Lung (tissue), 12 donors: ENCODE measurements around the gene ADK. TPM values are rescaled to one million over a fixed set of nuclear protein-coding genes. Genes with fewer than 3 reads are reported as not detected.
A peak's percentile ranks its signal among the peaks of the same experiment; 100 is the strongest.

Experiments used
- ATAC-seq: fragments of 200-7000 bp; cut with Tn5 transposase; one replicate; pipeline ENCODE4 v1.9.1; 2020; ENCODE audit warnings: moderate number of reproducible peaks; ENCODE audit not compliant: insufficient read depth, low FRiP score
- DNase-seq, 3 donors: peaks; one replicate each; pipeline ENCODE4 v3.0.0-alpha.2; 2013 to 2017
- H3K27ac ChIP-seq, 2 donors: one replicate each; pipeline ENCODE4 v1.5.1; 2013; ENCODE audit warnings: mild to moderate bottlenecking in 2 of 2, moderate library complexity in 2 of 2, control low read depth in 1 of 2, inconsistent platforms in 1 of 2, low read depth in 1 of 2, low read length in 1 of 2
- H3K27me3 ChIP-seq, 3 donors: one replicate each; pipeline ENCODE4 v1.5.1; 2013; ENCODE audit warnings: low read length in 2 of 3; ENCODE audit not compliant: control insufficient read depth in 3 of 3, insufficient read depth in 3 of 3
- H3K36me3 ChIP-seq, 4 donors: one replicate each; pipeline ENCODE4 v1.5.1; 2013; ENCODE audit warnings: low read length in 4 of 4, mild to moderate bottlenecking in 1 of 4, moderate library complexity in 1 of 4; ENCODE audit not compliant: control insufficient read depth in 4 of 4, insufficient read depth in 4 of 4
- H3K4me1 ChIP-seq, 5 donors: one replicate each; pipeline ENCODE4 v1.5.1; 2013; ENCODE audit warnings: low read length in 5 of 5, mild to moderate bottlenecking in 2 of 5, moderate library complexity in 1 of 5; ENCODE audit not compliant: control insufficient read depth in 5 of 5, insufficient read depth in 5 of 5
- H3K4me3 ChIP-seq: one replicate; pipeline ENCODE4 v1.5.1; 2013; ENCODE audit warnings: mild to moderate bottlenecking, control low read depth, moderate library complexity
- H3K9ac ChIP-seq, 2 donors: one replicate each; pipeline ENCODE4 v1.5.1; 2013; ENCODE audit warnings: low read length in 2 of 2, control low read depth in 1 of 2; ENCODE audit not compliant: insufficient read depth in 1 of 2
- H3K9me3 ChIP-seq, 4 donors: one replicate each; pipeline ENCODE4 v1.5.1; 2013; ENCODE audit warnings: low read length in 3 of 4, mild to moderate bottlenecking in 1 of 4, moderate library complexity in 1 of 4; ENCODE audit not compliant: control insufficient read depth in 4 of 4, insufficient read depth in 3 of 4
- WGBS, 2 donors: extraction: QIAGEN DNeasy Blood & Tissue Kit; methylation state at CpG; one replicate each; pipeline ENCODE4 v1.1.7; 2013; 5-methylcytosine and 5-hydroxymethylcytosine counted together
- polyA plus RNA-seq, 2 donors: library from polyadenylated mRNA; stranded (reverse); fragments of 200-250 nt; gene quantifications; one replicate each; pipeline ENCODE4 v1.2.1, GENCODE V29; 2013
- total RNA-seq, 2 donors: library from RNA; depleted of rRNA in 1 of 2; stranded (reverse); fragments of >200 nt in 1 of 2; gene quantifications; one replicate each; pipeline ENCODE4 v1.2.1, GENCODE V29; 2014 to 2021
- TF ChIP-seq, protein P1 (sequence below): IDR thresholded peaks from 2 replicates; pipeline ENCODE4 v1.5.1; 2012; ENCODE audit warnings: mild to moderate bottlenecking; ENCODE audit errors: control extremely low read depth, extremely low read depth
- donor health status: control.
- donor health status: control.
- donor health status: Bipolar disorder and iron deficiency.
- donor health status: healthy.
- donor health status: DM: yes; HTN: yes; CAD: no.

The ADK gene
- total and polyA plus RNA-seq, 4 donors = 31.6 to 82.3 (median 42.9) TPM

- H3K4me3 ChIP-seq = no peak overlapping the region
- no peaks in the 10 kb centered on the region for H3K27me3 ChIP-seq
- H3K27ac ChIP-seq = no peak overlapping the region
- DNase-seq (peak in 2 of 3 donors; percentile 64 to 73), ATAC-seq (no peak)
- TF ChIP-seq, protein P1, sequence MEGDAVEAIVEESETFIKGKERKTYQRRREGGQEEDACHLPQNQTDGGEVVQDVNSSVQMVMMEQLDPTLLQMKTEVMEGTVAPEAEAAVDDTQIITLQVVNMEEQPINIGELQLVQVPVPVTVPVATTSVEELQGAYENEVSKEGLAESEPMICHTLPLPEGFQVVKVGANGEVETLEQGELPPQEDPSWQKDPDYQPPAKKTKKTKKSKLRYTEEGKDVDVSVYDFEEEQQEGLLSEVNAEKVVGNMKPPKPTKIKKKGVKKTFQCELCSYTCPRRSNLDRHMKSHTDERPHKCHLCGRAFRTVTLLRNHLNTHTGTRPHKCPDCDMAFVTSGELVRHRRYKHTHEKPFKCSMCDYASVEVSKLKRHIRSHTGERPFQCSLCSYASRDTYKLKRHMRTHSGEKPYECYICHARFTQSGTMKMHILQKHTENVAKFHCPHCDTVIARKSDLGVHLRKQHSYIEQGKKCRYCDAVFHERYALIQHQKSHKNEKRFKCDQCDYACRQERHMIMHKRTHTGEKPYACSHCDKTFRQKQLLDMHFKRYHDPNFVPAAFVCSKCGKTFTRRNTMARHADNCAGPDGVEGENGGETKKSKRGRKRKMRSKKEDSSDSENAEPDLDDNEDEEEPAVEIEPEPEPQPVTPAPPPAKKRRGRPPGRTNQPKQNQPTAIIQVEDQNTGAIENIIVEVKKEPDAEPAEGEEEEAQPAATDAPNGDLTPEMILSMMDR = no peak
- no peak overlapping the region for H3K9ac ChIP-seq
- 87 to 94% methylated on average over 1 of the region's 1 CpG for WGBS, 2 donors
- peaks cover 0 to 27% (median 12%) of the 10 kb centered on the region in 5 donors for H3K4me1 ChIP-seq
- no peaks in the 10 kb centered on the region for H3K36me3 ChIP-seq
- no peaks in the 10 kb centered on the region for H3K9me3 ChIP-seq
Observed at GRCh38 chr10:74582566-74582965, 431.5 kb downstream of the ADK start.

- no peaks in the 10 kb centered on the region for H3K27me3 ChIP-seq
- no peaks in the 10 kb centered on the region for H3K36me3 ChIP-seq
- no peaks in the 10 kb centered on the region for H3K9me3 ChIP-seq
- WGBS, 2 donors = 20 to 28% methylated on average over 8 of the region's 8 CpGs
- H3K4me1 ChIP-seq = peaks cover 0 to 52% (median 18%) of the 10 kb centered on the region in 5 donors
- peak overlapping the region in 1 of 2 donors; percentile 59 for H3K9ac ChIP-seq
- TF ChIP-seq, protein P1 = no peak
- no peak overlapping the region for H3K4me3 ChIP-seq
- DNase-seq = peak in 2 of 3 donors; percentile 41 to 43
- no peak for ATAC-seq
- peak overlapping the region; percentile 28 to 76 for H3K27ac ChIP-seq
Observed at GRCh38 chr10:74585231-74586087, 434.4 kb downstream of the ADK start.

GRCh38 chr10:74586088-74586585, 435.1 kb downstream of the ADK start:
- DNase-seq = peak in 2 of 3 donors; percentile 39 to 45
- peak overlapping the region in 1 of 2 donors; percentile 59 for H3K9ac ChIP-seq
- H3K27ac ChIP-seq = peak overlapping the region; percentile 28 to 33
- no peak overlapping the region for H3K4me3 ChIP-seq
- 3 to 4% methylated on average over 1 of the region's 1 CpG for WGBS, 2 donors
- H3K4me1 ChIP-seq = peaks cover 0 to 59% (median 18%) of the 10 kb centered on the region in 5 donors
- no peaks in the 10 kb centered on the region for H3K36me3 ChIP-seq
- TF ChIP-seq, protein P1 = no peak
- ATAC-seq = no peak
- no peaks in the 10 kb centered on the region for H3K9me3 ChIP-seq
- H3K27me3 ChIP-seq = no peaks in the 10 kb centered on the region
